Spleen (tissue), 7 donors: ENCODE results near the gene GP1BB.

Experiments
- POLR2A ChIP-seq, 3 donors: fragments of 450-650 bp; IDR thresholded peaks; one replicate each; pipeline ENCODE4 v1.5.1; 2017; ENCODE audit warnings: antibody characterized with exemption in 3 of 3, mild to moderate bottlenecking in 1 of 3
- POLR2AphosphoS5 ChIP-seq, 3 donors: sonication (generic); formaldehyde crosslinking; IDR thresholded peaks; one replicate each; pipeline ENCODE4 v1.5.1; 2017; ENCODE audit warnings: antibody characterized with exemption in 3 of 3
- TF ChIP-seq, protein P1 (sequence below), 11 experiments: fragments of 200-600 bp in 7 of 11; fragments of 450-650 bp in 4 of 11; sonication (generic) in 4 of 11; IDR thresholded peaks in 8 of 11; conservative IDR thresholded peaks in 3 of 11; 1 replicate in 7 of 11; 2 replicates in 4 of 11; pipeline versions ENCODE4 v1.4.0 to v1.8.0; 2016 to 2021; ENCODE audit warnings: antibody characterized with exemption in 11 of 11, inconsistent platforms in 4 of 11, mild to moderate bottlenecking in 1 of 11
- donor health status: DM: no; HTN: no; CAD: no; lungs with moderate emphysema.
- donor health status: DM: no; HTN: no; CAD: no.
- donor health status: DM: no; HTN: no; CAD: no.

DNA sequence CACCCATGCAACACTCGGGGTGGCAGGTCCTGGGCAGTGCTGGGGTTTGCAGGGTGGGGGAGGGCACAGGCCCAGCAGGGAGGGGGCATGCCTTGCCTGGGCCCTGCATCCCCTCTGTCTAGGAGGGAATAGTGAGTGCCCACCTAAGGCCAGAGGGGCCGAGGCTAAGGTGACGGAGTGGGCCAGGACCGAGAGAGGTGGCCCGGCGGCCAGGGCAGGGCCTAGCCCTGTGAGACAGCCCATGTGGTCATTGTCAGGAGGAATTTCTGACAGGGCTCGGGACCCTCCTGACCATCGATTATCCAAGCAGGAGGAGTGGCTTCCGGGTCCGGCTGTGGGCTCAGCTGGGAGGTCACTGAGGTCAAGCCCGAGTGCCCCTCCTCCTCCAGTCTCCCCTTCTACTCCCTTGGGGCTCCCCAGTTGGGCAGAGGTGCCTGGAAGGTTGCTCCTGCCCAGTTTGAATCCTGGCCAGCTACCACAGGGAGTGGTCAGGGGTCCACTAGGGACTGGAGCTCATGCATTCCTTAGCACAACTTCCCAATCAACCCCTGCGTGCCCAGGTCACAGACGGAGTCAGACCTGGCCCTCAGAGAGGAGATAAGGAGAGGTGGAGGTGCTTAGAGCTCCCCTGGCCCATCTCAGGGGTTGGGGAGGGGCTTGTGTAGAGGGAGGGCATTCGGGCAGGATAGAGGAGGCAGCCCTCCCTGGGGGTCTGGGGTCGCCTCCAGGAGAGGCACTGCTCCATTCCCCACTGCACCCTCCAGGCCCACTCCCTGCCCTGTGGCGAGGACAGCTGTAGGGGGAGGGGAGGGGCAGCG, 14.7 kb downstream of the GP1BB start:
- TF ChIP-seq POLR2AphosphoS5 (IDR thresholded peaks at IDR 0.05) (no peak), POLR2A (IDR thresholded peaks at IDR 0.05) (no peak)
- TF ChIP-seq, protein P1, sequence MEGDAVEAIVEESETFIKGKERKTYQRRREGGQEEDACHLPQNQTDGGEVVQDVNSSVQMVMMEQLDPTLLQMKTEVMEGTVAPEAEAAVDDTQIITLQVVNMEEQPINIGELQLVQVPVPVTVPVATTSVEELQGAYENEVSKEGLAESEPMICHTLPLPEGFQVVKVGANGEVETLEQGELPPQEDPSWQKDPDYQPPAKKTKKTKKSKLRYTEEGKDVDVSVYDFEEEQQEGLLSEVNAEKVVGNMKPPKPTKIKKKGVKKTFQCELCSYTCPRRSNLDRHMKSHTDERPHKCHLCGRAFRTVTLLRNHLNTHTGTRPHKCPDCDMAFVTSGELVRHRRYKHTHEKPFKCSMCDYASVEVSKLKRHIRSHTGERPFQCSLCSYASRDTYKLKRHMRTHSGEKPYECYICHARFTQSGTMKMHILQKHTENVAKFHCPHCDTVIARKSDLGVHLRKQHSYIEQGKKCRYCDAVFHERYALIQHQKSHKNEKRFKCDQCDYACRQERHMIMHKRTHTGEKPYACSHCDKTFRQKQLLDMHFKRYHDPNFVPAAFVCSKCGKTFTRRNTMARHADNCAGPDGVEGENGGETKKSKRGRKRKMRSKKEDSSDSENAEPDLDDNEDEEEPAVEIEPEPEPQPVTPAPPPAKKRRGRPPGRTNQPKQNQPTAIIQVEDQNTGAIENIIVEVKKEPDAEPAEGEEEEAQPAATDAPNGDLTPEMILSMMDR (IDR thresholded peaks at IDR 0.05 in 8 of 11, conservative IDR thresholded peaks at IDR 0.05 in 3 of 11): no peak
